ENCODE data around the gene ATP5ME.

DNA sequence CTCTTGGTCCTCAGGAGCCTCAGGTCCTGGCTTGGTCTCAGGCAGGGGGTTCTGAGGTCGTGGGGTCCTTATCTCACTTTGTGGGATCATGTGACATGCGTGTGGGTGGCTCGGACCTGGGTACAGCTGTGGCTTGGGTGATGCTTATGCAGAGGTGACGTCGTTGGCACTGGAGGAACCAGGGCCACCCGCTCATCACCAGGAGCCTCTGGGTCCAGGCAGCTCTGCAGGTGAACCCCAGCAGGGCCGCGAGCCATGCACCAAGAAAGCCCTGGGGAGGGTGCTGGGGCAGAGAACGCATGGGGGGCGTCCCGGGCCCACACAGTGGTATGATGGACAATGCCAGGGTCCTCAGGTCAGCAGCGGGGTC, 8.7 kb downstream of the ATP5ME start:
- no peak for TF ChIP-seq CTCF (conservative IDR thresholded peaks at IDR 0.05; ENCODE audit: low read length)
- TF ChIP-seq EZH2phosphoT487 (IDR thresholded peaks at IDR 0.05; ENCODE audit: borderline replicate concordance, low read depth, low read length): no peak
